ENCODE data around the gene UBAP2L.
"Not testable (repeated sequence)": the region's sequence is repeated elsewhere in the genome, so short reads cannot be mapped to it uniquely, and the experiment has no call there.

The UBAP2L gene

GRCh38 chr1:154307670-154308270 is 87.0 kb downstream of the UBAP2L start:
- not testable (repeated sequence) for DNase-seq (ENCODE audit: low read depth)

GRCh38 chr1:154309136-154309535 is 88.4 kb downstream of the UBAP2L start:
- DNase-seq (ENCODE audit: low read depth), result not testable (repeated sequence)

- DNase-seq (ENCODE audit: low read depth), result not testable (repeated sequence)
Observed at GRCh38 chr1:154312229-154313065, 91.7 kb downstream of the UBAP2L start.

- DNase-seq (ENCODE audit: low read depth), result no peak
Observed at GRCh38 chr1:154313066-154313356, 92.3 kb downstream of the UBAP2L start.

GRCh38 chr1:154314226-154314625 is 93.5 kb downstream of the UBAP2L start:
- not testable (repeated sequence) for DNase-seq (ENCODE audit: low read depth)

- no peak for DNase-seq (ENCODE audit: low read depth)
Observed at GRCh38 chr1:154316704-154317103, 95.9 kb downstream of the UBAP2L start.

- peak; percentile 17 for DNase-seq (ENCODE audit: low read depth)
Observed at GRCh38 chr1:154318386-154318785, 97.6 kb downstream of the UBAP2L start.
